Gastroesophageal sphincter (tissue), 3 donors: ENCODE measurements around the gene ATPAF1.

Source experiments
- POLR2A ChIP-seq, 2 donors: fragments of 450-650 bp; IDR thresholded peaks; one replicate each; pipeline ENCODE4 v1.6.1; 2017; ENCODE audit warnings: antibody characterized with exemption in 2 of 2, mild to moderate bottlenecking in 2 of 2, moderate library complexity in 1 of 2
- TF ChIP-seq, protein P1 (sequence below), 4 experiments: fragments of 200-600 bp in 2 of 4; fragments of 450-650 bp in 2 of 4; sonication (generic) in 1 of 4; IDR thresholded peaks; one replicate each; pipeline ENCODE4 v1.5.1; 2017 to 2019; ENCODE audit warnings: antibody characterized with exemption in 4 of 4, mild to moderate bottlenecking in 2 of 4, moderate library complexity in 2 of 4

DNA sequence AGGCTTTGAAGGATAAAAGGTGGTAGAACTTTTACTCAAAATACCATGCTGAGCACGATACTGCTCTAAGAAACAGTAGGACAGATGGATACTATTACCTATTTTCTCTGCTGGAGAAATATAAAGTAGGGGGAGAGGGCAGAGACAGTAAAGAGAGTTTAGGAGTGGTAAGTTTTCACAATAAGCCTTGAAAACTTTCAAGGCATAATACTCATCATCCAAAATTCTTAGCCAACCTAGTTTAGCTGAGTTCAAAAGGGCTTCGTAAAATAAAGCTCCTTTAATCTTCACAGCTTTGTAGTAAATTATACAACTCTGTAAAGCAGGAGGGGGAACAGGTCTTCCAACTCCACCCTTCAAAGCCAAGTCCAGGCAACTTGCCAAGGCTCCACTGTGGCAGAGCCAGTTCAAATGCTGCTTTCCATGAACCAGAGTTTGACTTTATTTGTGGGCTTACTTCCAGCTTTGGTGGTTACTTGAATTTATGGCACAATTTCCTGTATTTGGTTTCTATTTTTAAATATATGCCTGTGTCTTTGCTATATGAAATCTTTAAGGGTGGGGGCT, 19.0 kb upstream of the ATPAF1 start:
- no peak for TF ChIP-seq POLR2A (IDR thresholded peaks at IDR 0.05)
- TF ChIP-seq, protein P1, sequence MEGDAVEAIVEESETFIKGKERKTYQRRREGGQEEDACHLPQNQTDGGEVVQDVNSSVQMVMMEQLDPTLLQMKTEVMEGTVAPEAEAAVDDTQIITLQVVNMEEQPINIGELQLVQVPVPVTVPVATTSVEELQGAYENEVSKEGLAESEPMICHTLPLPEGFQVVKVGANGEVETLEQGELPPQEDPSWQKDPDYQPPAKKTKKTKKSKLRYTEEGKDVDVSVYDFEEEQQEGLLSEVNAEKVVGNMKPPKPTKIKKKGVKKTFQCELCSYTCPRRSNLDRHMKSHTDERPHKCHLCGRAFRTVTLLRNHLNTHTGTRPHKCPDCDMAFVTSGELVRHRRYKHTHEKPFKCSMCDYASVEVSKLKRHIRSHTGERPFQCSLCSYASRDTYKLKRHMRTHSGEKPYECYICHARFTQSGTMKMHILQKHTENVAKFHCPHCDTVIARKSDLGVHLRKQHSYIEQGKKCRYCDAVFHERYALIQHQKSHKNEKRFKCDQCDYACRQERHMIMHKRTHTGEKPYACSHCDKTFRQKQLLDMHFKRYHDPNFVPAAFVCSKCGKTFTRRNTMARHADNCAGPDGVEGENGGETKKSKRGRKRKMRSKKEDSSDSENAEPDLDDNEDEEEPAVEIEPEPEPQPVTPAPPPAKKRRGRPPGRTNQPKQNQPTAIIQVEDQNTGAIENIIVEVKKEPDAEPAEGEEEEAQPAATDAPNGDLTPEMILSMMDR (IDR thresholded peaks at IDR 0.05), result no peak
